HG03045 (cell line): ENCODE data around the gene PRSS2.
"Not testable (repeated sequence)": the region's sequence is repeated elsewhere in the genome, so short reads cannot be mapped to it uniquely, and the experiment has no call there.

Experiments
- ATAC-seq: cut with Tn5 transposase; IDR thresholded peaks from one replicate; pipeline ENCODE4 v1.9.1; 2021; ENCODE audit warnings: mild to moderate bottlenecking, moderate library complexity; ENCODE audit not compliant: unreplicated experiment

Gene PRSS2

GRCh38 chr7:142758312-142758711 lies 12.5 kb upstream of the PRSS2 start:
- not testable (repeated sequence) for ATAC-seq

- no peak for ATAC-seq
These were observed 11.3 kb upstream of the PRSS2 start for GRCh38 chr7:142759433-142759832.

- ATAC-seq = no peak
These were observed 10.6 kb upstream of the PRSS2 start for GRCh38 chr7:142760071-142760642.

- not testable (repeated sequence) for ATAC-seq
These were observed 9.2 kb upstream of the PRSS2 start for GRCh38 chr7:142761606-142762005.

GRCh38 chr7:142762104-142762503 lies 8.7 kb upstream of the PRSS2 start:
- ATAC-seq = no peak

GRCh38 chr7:142767451-142767850 lies 3.3 kb upstream of the PRSS2 start:
- ATAC-seq = no peak

- no peak for ATAC-seq
These were observed 2.9 kb upstream of the PRSS2 start for GRCh38 chr7:142767861-142768260.

- not testable (repeated sequence) for ATAC-seq
These were observed 1.9 kb upstream of the PRSS2 start for GRCh38 chr7:142768885-142769284.

- peak; percentile 58 for ATAC-seq
These were observed 568 bp downstream of the PRSS2 start for GRCh38 chr7:142771353-142771723.

- ATAC-seq = no peak
These were observed 1.3 kb downstream of the PRSS2 start for GRCh38 chr7:142772051-142772450.

- ATAC-seq = no peak
These were observed 1.9 kb downstream of the PRSS2 start for GRCh38 chr7:142772673-142773072.

GRCh38 chr7:142773230-142773629 lies 2.5 kb downstream of the PRSS2 start:
- no peak for ATAC-seq

GRCh38 chr7:142773937-142774744 lies 3.4 kb downstream of the PRSS2 start:
- no peak for ATAC-seq

- no peak for ATAC-seq
These were observed 4.1 kb downstream of the PRSS2 start for GRCh38 chr7:142774826-142775225.

- ATAC-seq = not testable (repeated sequence)
These were observed 4.8 kb downstream of the PRSS2 start for GRCh38 chr7:142775351-142776115.

- no peak for ATAC-seq
These were observed 5.6 kb downstream of the PRSS2 start for GRCh38 chr7:142776206-142776844.

- ATAC-seq = not testable (repeated sequence)
These were observed 6.1 kb downstream of the PRSS2 start for GRCh38 chr7:142776845-142777225.

GRCh38 chr7:142777318-142777717 lies 6.5 kb downstream of the PRSS2 start:
- no peak for ATAC-seq

- ATAC-seq = peak; percentile 93
These were observed 12.4 kb downstream of the PRSS2 start for GRCh38 chr7:142782922-142783900.

- no peak for ATAC-seq
These were observed 13.3 kb downstream of the PRSS2 start for GRCh38 chr7:142784096-142784495.
